NB4 (cell line): ENCODE results near the gene SYNE1.

Experiments
- CTCF ChIP-seq: IDR thresholded peaks from one replicate; pipeline ENCODE4 v1.5.1; 2012; ENCODE audit warnings: low read depth, low read length
- MAX ChIP-seq: IDR thresholded peaks from 2 replicates; pipeline ENCODE4 v1.6.1; 2011; ENCODE audit warnings: low read depth, low read length

DNA sequence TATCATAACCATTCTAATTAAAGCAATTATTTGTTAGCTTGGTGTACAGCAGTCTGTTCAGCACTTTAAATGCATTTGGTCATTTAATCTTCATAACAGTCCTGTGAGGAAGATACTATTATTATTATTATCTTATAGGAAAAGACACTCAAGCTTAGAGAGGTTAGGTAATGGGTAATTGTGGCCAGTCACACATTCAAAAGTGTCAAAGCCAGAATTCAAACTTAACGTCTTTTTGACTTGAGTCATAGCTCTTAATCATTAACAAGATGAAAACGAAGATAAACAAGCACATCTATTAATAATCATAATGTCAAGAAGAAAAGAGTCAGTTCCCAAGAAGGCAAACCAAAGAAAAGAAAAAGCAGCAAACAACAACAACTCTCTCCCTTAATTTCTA is 251.0 kb downstream of the SYNE1 start:
- TF ChIP-seq CTCF: no peak
- TF ChIP-seq MAX: no peak
